IPS-20b (cell line): ENCODE data around the gene PKMYT1.

Source experiments
- H3K27ac ChIP-seq: one replicate; pipeline ENCODE4 v1.5.1; 2013; ENCODE audit warnings: low read length
- H3K27me3 ChIP-seq: 2 replicates; pipeline ENCODE4 v1.6.1; 2013; ENCODE audit warnings: mild to moderate bottlenecking, low read length, inconsistent platforms; ENCODE audit not compliant: insufficient read depth
- H3K36me3 ChIP-seq: 2 replicates; pipeline ENCODE4 v1.6.1; 2013; ENCODE audit warnings: low read depth, mild to moderate bottlenecking, inconsistent platforms, low read length, moderate library complexity; ENCODE audit not compliant: insufficient read depth
- H3K4me1 ChIP-seq: 2 replicates; pipeline ENCODE4 v1.6.1; 2013; ENCODE audit warnings: mild to moderate bottlenecking, control low read depth, inconsistent platforms, low read length, moderate library complexity; ENCODE audit not compliant: insufficient read depth
- H3K4me3 ChIP-seq: 2 replicates; pipeline ENCODE4 v1.5.1; 2013; ENCODE audit warnings: mild to moderate bottlenecking, low read length, inconsistent platforms
- H3K9ac ChIP-seq: 2 replicates; pipeline ENCODE4 v1.6.1; 2013; ENCODE audit warnings: low read depth, mild to moderate bottlenecking, inconsistent platforms, low read length, moderate library complexity
- H3K9me3 ChIP-seq: 2 replicates; pipeline ENCODE4 v1.6.1; 2013; ENCODE audit warnings: mild to moderate bottlenecking, low read depth, low read length, inconsistent platforms; ENCODE audit not compliant: insufficient read depth

The PKMYT1 gene

DNA sequence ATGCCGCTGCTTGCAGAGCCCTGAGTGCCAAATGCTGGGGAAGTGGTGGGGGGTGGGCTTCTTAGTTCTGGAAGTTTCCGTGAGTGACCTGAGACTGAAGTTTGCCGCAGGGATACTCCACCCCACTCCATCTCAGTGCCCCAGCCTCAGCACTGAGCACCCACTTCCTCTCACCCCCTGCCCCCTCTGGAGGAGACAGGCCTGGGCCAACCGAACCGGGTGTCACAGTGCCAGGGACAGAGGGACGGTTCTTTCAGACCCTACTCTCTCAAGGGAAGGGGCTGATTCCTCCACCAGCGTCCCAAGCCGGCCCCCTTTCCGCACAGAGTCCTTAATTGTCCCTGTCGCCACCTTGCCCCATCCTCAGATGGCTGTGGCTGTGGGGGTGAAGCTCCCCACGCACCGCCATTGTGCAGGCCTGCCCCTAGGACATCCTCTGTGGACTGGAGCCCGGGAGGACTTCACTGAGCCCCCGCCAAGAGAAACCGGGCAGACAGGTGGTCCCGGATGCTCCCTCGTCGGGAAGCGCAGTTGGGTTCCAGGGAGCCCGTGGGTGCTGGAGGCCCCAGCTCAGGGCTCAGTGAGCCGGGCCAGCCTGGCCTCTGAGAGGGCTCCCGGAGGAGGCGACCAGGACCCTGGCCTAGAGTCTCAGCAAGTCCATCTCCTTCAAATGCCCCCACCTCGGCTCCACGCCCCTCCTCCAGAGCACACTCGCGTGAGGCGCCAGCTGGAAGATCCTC lies 17.7 kb downstream of the PKMYT1 start:
- Histone ChIP-seq H3K9me3 (no peaks in the 10 kb centered on the region), H3K4me1 (no peaks in the 10 kb centered on the region), H3K4me3 (peak overlapping the region; percentile 73; the same call in 1 of the 2 replicates), H3K27ac (no peak overlapping the region), H3K36me3 (no peaks in the 10 kb centered on the region), H3K27me3 (peaks cover 56% of the 10 kb centered on the region), H3K9ac (no peak overlapping the region)

DNA sequence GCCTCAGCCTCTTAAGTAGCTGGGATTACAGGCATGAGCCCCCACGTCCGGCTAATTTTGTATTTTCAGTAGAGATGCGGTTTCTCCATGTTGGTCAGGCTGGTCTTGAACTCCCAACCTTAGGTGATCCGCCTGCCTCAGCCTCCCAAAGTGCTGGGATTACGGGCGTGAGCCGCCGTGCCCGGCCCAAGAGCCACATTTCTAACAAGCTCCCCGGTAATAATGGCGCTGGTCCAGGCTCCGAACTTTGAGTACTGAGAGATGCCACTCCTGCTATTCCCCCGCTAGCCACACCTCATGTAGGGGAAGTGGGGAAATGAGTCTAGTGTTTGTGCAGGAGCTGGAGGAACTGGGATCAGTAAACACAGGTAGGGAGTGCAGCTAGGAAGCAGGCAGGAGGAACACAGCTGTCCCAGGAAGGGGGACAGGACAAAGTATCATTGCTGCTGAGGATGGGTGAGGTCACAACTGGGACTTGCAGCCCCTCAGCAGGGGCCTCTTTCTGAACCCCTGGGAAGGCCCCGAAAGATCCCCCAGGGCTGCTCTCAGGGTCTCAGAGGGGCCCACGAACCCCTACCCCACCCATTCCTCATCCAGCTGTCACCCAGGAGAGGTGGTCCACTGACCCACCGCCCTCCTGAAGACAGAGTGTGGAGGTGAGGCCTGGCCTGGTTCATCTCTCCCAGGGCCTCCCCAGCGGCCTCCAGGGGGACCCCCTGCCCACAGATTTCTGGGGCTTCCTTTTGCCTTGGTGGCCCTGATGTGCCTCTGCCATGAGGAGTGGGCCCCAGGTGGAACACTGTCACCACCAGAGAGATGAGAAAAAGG lies 19.8 kb downstream of the PKMYT1 start:
- Histone ChIP-seq H3K4me3 (no peak overlapping the region), H3K27me3 (peaks cover 35% of the 10 kb centered on the region), H3K36me3 (no peaks in the 10 kb centered on the region), H3K9me3 (no peaks in the 10 kb centered on the region), H3K4me1 (peaks cover 6% of the 10 kb centered on the region; the same call in 1 of the 2 replicates), H3K27ac (no peak overlapping the region), H3K9ac (no peak overlapping the region)

- no peak overlapping the region for H3K27ac ChIP-seq
- no peaks in the 10 kb centered on the region for H3K36me3 ChIP-seq
- peaks cover 6% of the 10 kb centered on the region; the same call in 1 of the 2 replicates for H3K4me1 ChIP-seq
- no peak overlapping the region for H3K9ac ChIP-seq
- H3K9me3 ChIP-seq, result no peaks in the 10 kb centered on the region
- no peak overlapping the region for H3K4me3 ChIP-seq
- H3K27me3 ChIP-seq, result peaks cover 24% of the 10 kb centered on the region
These were observed 21.0 kb downstream of the PKMYT1 start for GRCh38 chr16:2959206-2959605.

DNA sequence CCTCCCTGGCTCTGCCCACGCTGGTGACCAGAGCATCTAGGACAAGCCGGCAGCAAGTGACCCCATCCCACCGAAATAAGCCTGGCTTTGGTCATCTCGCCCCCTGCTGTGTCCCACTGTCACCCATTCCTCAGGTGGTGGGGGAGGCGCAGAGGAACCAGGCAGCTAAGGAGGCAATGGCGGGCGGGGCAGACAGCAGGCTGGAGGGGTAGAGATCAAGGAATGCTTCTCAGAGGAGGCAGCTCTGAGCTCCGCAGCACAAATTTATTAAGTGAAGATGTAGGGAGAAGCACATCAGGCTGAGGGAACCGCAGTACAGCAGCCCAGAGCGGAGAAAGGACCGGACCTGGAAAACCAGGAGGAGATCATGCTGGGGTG lies 23.7 kb downstream of the PKMYT1 start:
- H3K9ac ChIP-seq, result no peak overlapping the region; the same call in 1 of the 2 replicates
- H3K27ac ChIP-seq, result no peak overlapping the region
- no peaks in the 10 kb centered on the region for H3K27me3 ChIP-seq
- no peaks in the 10 kb centered on the region for H3K36me3 ChIP-seq
- H3K4me1 ChIP-seq, result peaks cover 6% of the 10 kb centered on the region; the same call in 1 of the 2 replicates
- no peak overlapping the region for H3K4me3 ChIP-seq
- no peaks in the 10 kb centered on the region for H3K9me3 ChIP-seq

- Histone ChIP-seq H3K36me3 (no peaks in the 10 kb centered on the region), H3K4me3 (no peak overlapping the region), H3K9ac (peak overlapping the region; percentile 21; the same call in 1 of the 2 replicates), H3K27ac (no peak overlapping the region), H3K9me3 (no peaks in the 10 kb centered on the region), H3K4me1 (peaks cover 6% of the 10 kb centered on the region; the same call in 1 of the 2 replicates), H3K27me3 (no peaks in the 10 kb centered on the region)
These were observed 24.3 kb downstream of the PKMYT1 start for GRCh38 chr16:2955779-2956578.

DNA sequence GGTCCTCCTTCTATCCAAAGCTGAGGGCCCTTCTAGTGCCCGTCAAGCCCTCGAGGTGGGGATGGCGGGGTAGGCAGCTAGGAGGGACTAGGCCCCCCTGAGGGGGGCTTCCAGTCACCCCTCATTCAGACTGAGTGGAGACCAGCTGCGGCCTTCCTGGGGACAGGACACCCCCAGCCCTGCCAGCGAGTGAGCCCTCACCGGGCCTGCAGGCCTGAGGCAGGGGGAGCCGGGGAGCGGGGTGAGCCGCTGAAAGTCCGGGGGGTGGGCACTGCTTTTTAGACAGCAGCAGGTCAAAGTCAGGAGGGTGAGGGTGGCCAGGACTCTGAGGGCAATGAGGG lies 24.8 kb downstream of the PKMYT1 start:
- Histone ChIP-seq H3K27ac (no peak overlapping the region), H3K36me3 (no peaks in the 10 kb centered on the region), H3K27me3 (no peaks in the 10 kb centered on the region), H3K4me1 (peaks cover 6% of the 10 kb centered on the region; the same call in 1 of the 2 replicates), H3K4me3 (no peak overlapping the region), H3K9me3 (no peaks in the 10 kb centered on the region), H3K9ac (no peak overlapping the region)

GRCh38 chr16:2954656-2955381 lies 25.4 kb downstream of the PKMYT1 start:
- Histone ChIP-seq H3K9ac (no peak overlapping the region), H3K9me3 (no peaks in the 10 kb centered on the region), H3K27me3 (no peaks in the 10 kb centered on the region), H3K4me3 (no peak overlapping the region), H3K4me1 (peaks cover 6% of the 10 kb centered on the region; the same call in 1 of the 2 replicates), H3K27ac (no peak overlapping the region), H3K36me3 (no peaks in the 10 kb centered on the region)

DNA sequence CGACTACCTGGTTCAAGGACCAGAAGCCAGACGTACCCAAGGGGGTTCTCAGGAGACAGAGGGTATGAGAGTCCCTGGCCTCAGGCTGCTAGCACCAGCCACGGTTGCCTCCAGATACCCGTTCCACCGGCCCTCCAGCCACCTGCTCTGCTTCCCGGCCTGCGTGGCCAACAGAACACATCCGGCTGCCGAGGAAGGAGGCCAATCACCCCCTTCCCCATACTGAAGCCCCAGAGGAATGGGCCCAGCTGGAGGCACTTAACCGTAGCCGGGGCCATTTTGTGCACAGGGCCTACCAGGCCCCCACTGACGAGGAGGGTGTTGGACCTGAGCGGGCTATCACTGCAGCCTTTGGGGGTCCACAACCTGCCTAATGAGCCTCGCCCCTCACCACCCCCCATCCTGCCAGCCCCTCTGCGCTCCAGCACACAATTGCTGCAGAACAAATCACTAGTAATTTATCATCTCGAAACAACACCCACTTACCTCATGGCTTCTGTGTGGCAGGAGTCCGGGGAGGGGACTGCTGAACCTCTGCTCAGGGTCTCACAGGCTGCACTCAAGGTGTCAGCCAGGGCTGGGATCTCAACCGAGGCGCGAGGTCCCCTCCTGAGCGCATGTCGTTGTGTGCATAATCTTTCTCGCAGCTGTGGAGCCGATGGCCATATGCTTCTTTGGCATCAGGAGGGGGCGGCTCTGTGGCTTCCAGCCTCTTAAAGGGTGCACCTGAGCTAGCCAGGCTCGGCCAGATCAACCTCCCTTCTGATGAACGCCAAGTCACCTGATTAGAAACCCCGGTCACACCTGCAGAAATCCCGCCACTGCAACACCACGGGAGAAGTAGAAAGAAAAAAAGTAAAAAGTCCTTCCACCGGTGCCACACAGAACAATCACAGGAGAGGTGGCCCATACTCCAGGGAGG lies 26.3 kb downstream of the PKMYT1 start:
- Histone ChIP-seq H3K27me3 (no peaks in the 10 kb centered on the region), H3K27ac (no peak overlapping the region), H3K4me3 (no peak overlapping the region), H3K36me3 (no peaks in the 10 kb centered on the region), H3K9me3 (no peaks in the 10 kb centered on the region), H3K9ac (no peak overlapping the region), H3K4me1 (peaks cover 6% of the 10 kb centered on the region; the same call in 1 of the 2 replicates)

DNA sequence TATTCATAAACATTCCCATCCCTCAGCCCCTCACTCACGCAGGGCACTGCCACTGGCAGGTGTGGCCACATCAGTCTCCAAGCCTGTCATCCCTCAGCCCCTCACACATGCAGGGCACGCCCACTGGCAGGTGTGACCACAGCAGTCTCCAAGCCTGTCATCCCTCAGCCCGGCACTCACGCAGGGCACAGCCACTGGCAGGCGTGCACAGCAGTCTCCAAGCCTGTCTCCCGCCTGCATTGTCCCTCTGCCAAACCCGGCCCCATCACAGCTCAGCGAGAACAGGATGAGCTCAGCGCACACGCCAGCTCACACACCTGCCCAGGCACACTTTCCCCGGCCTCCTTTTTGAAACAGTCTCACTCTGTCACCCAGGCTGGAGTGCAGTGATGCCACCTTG lies 27.6 kb downstream of the PKMYT1 start:
- Histone ChIP-seq H3K9me3 (no peaks in the 10 kb centered on the region), H3K4me3 (no peak overlapping the region), H3K4me1 (peaks cover 6% of the 10 kb centered on the region; the same call in 1 of the 2 replicates), H3K9ac (no peak overlapping the region), H3K36me3 (no peaks in the 10 kb centered on the region), H3K27ac (no peak overlapping the region), H3K27me3 (no peaks in the 10 kb centered on the region)

DNA sequence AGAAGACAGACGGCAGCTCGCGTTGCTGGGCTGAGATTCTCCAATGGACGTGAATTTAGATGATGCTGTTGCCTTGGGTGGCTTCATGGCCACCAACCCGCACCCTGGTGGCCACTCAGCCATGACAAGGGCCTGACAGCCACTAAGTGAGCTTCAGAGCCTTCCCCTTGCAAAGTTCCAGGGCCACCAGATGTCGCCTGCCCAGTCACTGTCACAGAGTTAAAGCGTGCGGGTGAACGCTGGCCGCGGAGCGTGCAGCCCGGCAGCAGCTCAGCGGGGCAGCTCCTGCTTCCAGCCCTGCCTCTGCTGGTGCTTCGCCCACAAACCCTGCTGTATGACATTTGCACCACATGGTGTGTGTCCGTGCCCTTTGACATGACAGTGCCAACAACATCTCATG lies 29.5 kb downstream of the PKMYT1 start:
- Histone ChIP-seq H3K9ac (no peak overlapping the region), H3K4me3 (no peak overlapping the region), H3K9me3 (no peaks in the 10 kb centered on the region), H3K27me3 (no peaks in the 10 kb centered on the region), H3K36me3 (no peaks in the 10 kb centered on the region), H3K27ac (no peak overlapping the region), H3K4me1 (peaks cover under 1% of the 10 kb centered on the region; the same call in 1 of the 2 replicates)
